AG09319 (cell line): ENCODE data around the gene SPAG9.
"Not testable (repeated sequence)": the region's sequence is repeated elsewhere in the genome, so short reads cannot be mapped to it uniquely, and the experiment has no call there.

Experiments
- DNase-seq: peaks from one replicate; pipeline ENCODE4 v3.0.0-alpha.2; 2010; ENCODE audit warnings: low read depth; ENCODE audit errors: extremely low read depth
- TF ChIP-seq, protein P1 (sequence below): IDR thresholded peaks from 2 replicates; pipeline ENCODE4 v1.5.1; 2011; ENCODE audit warnings: low read depth, mild to moderate bottlenecking, inconsistent platforms, low read length, moderate library complexity

SPAG9 gene

DNA sequence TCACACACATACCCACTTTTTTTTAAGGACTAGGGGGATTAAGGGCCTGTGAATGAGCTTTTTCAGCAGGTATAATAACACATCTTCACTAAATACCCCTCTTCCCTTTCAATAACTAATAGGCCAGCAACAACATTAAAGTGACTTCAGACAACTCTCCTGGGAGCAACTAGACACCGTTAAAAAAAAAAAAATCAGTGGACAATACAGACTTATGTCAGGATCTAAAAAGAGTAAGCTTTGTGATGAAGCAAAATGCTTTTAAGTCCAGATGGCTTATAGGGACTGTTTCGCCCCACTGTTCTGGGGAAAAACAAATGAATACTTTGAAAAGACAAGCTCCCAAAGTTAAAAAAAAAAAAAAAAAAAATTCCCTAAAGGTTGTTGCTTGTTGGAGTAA, 29.0 kb downstream of the SPAG9 start:
- TF ChIP-seq, protein P1, sequence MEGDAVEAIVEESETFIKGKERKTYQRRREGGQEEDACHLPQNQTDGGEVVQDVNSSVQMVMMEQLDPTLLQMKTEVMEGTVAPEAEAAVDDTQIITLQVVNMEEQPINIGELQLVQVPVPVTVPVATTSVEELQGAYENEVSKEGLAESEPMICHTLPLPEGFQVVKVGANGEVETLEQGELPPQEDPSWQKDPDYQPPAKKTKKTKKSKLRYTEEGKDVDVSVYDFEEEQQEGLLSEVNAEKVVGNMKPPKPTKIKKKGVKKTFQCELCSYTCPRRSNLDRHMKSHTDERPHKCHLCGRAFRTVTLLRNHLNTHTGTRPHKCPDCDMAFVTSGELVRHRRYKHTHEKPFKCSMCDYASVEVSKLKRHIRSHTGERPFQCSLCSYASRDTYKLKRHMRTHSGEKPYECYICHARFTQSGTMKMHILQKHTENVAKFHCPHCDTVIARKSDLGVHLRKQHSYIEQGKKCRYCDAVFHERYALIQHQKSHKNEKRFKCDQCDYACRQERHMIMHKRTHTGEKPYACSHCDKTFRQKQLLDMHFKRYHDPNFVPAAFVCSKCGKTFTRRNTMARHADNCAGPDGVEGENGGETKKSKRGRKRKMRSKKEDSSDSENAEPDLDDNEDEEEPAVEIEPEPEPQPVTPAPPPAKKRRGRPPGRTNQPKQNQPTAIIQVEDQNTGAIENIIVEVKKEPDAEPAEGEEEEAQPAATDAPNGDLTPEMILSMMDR, result no peak
- DNase-seq, result no peak

GRCh38 chr17:51088868-51089267, 31.8 kb downstream of the SPAG9 start:
- not testable (repeated sequence) for DNase-seq

DNA sequence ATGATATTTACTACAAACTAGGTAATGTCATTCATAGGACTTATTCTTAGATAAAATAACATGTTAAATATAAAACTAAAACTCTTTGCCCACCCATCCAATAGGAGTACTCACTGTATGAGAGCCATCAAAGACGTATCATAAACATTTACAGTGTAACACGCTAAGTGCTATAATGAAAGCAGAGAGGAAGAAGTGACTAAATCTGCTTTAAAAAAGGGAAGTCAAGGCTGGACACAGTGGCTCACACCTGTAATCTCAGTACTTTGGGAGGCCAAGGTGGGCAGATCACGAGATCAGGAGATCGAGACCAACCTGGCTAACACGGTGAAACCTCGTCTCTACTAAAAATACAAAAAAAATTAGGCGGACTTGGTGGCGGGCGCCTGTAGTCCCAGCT, 32.4 kb downstream of the SPAG9 start:
- DNase-seq, result no peak

DNA sequence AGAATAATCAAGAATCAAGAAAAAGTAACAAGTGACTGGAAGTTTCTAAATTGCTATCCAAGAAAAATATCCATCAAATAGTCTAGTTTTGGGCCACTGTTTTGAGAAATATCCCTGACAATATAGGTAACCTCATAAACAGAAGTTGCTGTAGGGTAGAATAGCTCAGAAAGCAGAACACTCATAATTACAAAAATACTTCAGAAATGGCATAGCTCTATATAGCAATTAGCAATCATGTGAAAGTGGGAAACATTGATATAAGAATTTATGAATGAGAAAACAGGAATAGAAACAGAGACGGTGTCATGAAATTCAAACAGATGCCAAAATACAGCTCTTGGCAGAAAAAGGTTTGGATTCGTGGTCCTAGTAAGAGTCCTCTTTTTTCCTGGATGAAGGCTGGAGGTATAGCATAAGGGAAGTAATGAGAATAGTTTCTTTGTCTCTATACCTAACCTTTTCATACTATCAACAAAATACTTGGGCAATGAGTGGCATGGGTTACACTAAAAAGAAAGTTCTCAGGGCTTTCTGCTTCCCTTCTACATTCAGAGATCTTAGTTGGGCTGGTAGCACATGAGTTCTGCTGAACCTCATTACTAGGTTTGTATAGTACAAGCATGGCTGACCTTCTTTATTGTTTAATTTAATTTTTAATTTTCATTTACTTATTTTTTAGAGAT, 33.5 kb downstream of the SPAG9 start:
- TF ChIP-seq, protein P1, result no peak
- no peak for DNase-seq

More for the DNA sequence above, 32.4 kb downstream of the SPAG9 start:
- TF ChIP-seq, protein P1, result no peak

- DNase-seq, result no peak
- TF ChIP-seq, protein P1, result no peak
Measured at GRCh38 chr17:51085150-51085805, 35.4 kb downstream of the SPAG9 start.

DNA sequence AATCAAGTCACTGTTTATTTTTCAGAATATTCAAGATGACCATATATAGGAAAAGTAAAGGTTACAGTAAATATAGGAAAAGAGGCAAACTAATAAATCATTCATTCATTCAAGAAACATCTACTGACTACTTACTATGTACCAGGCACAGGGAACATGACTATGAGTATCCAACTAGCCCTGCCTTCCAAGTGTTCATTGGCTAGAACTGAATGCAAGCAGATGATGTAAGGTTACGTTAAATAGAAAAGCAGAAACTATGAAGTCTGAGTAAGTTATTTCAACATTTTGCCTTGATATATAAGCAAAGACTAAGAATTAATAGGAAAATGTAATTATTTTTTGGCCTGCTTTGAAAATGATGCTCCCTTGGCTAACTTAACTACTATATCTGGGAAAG, 36.7 kb downstream of the SPAG9 start:
- no peak for DNase-seq
- TF ChIP-seq, protein P1, result no peak

- not testable (repeated sequence) for DNase-seq
Measured at GRCh38 chr17:51083364-51083763, 37.3 kb downstream of the SPAG9 start.

DNA sequence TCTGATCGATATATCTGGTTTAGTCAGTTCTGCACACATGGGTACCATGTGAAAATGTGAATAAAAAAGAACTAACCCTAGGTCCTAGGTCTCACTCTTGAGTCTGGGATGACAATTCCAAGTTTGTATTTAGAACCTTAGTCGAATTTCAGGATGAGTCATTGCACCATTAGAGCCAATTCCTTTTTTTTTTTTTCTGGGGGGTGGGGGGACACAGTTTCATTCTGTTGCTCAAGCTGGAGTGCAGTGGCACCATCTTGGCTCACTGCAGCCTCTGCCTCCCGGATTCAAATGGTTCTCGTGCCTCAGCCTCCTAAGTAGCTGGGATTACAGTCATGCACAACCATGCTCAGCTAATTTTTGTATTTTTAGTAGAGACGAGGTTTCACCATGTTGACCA, 41.6 kb downstream of the SPAG9 start:
- no peak for DNase-seq
- TF ChIP-seq, protein P1, result no peak
